Gastroesophageal sphincter (tissue), 4 donors: ENCODE measurements around the gene SH3BP2. TPM values are rescaled to one million over a fixed set of nuclear protein-coding genes. Genes with fewer than 3 reads are reported as not detected.

Source experiments
- ATAC-seq: fragments of 150-250 bp; one replicate; pipeline ENCODE4 v1.9.1; 2016; ENCODE audit warnings: mild to moderate bottlenecking, moderate library complexity
- H3K27ac ChIP-seq, 4 donors: fragments of 200-600 bp; sonication (generic) in 3 of 4; 1 replicate in 3 of 4; 2 replicates in 1 of 4; pipeline ENCODE4 v1.5.1; 2016 to 2019
- H3K27me3 ChIP-seq: fragments of 200-600 bp; sonication (generic); one replicate; pipeline ENCODE4 v1.5.1; 2019
- H3K36me3 ChIP-seq, 2 donors: fragments of 200-600 bp; sonication (generic); one replicate each; pipeline ENCODE4 v1.5.1; 2019; ENCODE audit warnings: control low read depth in 1 of 2
- H3K4me1 ChIP-seq, 3 donors: fragments of 200-600 bp; sonication (generic); 1 replicate in 2 of 3; 2 replicates in 1 of 3; pipeline ENCODE4 v1.5.1; 2016 to 2019; ENCODE audit warnings: control low read depth in 2 of 3
- H3K4me3 ChIP-seq, 2 donors: fragments of 200-600 bp; sonication (generic); one replicate each; pipeline ENCODE4 v1.5.1; 2019; ENCODE audit warnings: mild to moderate bottlenecking in 1 of 2, moderate library complexity in 1 of 2
- H3K9me3 ChIP-seq, 3 donors: fragments of 200-600 bp; sonication (generic); one replicate each; pipeline ENCODE4 v1.5.1; 2017 to 2019; ENCODE audit warnings: control low read depth in 2 of 3
- EP300 ChIP-seq: sonication (generic); formaldehyde crosslinking; IDR thresholded peaks from one replicate; pipeline ENCODE4 v1.6.1; 2017; ENCODE audit warnings: antibody characterized with exemption, mild to moderate bottlenecking
- POLR2A ChIP-seq, 2 donors: fragments of 450-650 bp; IDR thresholded peaks; one replicate each; pipeline ENCODE4 v1.6.1; 2017; ENCODE audit warnings: antibody characterized with exemption in 2 of 2, mild to moderate bottlenecking in 2 of 2, moderate library complexity in 1 of 2
- POLR2AphosphoS5 ChIP-seq: sonication (generic); formaldehyde crosslinking; IDR thresholded peaks from one replicate; pipeline ENCODE4 v1.6.1; 2017; ENCODE audit warnings: antibody characterized with exemption
- WGBS, 2 donors: methylation state at CpG; one replicate each; pipeline ENCODE4 v1.1.5; 2018; ENCODE audit warnings: low coverage in 1 of 2; 5-methylcytosine and 5-hydroxymethylcytosine counted together
- total RNA-seq, 4 donors: library from RNA; depleted of rRNA; stranded (reverse); fragments of >200 nt; gene quantifications; one replicate each; pipeline ENCODE4 v1.1.0, GENCODE V29; 2016
- TF ChIP-seq, protein P1 (sequence below), 4 experiments: fragments of 200-600 bp in 2 of 4; fragments of 450-650 bp in 2 of 4; sonication (generic) in 1 of 4; IDR thresholded peaks; one replicate each; pipeline ENCODE4 v1.5.1; 2017 to 2019; ENCODE audit warnings: antibody characterized with exemption in 4 of 4, mild to moderate bottlenecking in 2 of 4, moderate library complexity in 2 of 4

The SH3BP2 gene
- total RNA-seq, 4 donors from 2014 or later, result 26.8 to 36.4 (median 29.3) TPM

- ATAC-seq, result no peak
- Histone ChIP-seq H3K27me3 (no peaks in the 10 kb centered on the region), H3K4me1 (peaks cover 0 to 4% (median 0%) of the 10 kb centered on the region in 3 donors), H3K4me3 (no peak overlapping the region), H3K36me3 (peaks cover 0 to 81% of the 10 kb centered on the region in 2 donors), H3K9me3 (no peaks in the 10 kb centered on the region), H3K27ac (no peak overlapping the region)
- TF ChIP-seq EP300, result no peak
- no peak for TF ChIP-seq POLR2A (IDR thresholded peaks at IDR 0.05)
- TF ChIP-seq, protein P1, sequence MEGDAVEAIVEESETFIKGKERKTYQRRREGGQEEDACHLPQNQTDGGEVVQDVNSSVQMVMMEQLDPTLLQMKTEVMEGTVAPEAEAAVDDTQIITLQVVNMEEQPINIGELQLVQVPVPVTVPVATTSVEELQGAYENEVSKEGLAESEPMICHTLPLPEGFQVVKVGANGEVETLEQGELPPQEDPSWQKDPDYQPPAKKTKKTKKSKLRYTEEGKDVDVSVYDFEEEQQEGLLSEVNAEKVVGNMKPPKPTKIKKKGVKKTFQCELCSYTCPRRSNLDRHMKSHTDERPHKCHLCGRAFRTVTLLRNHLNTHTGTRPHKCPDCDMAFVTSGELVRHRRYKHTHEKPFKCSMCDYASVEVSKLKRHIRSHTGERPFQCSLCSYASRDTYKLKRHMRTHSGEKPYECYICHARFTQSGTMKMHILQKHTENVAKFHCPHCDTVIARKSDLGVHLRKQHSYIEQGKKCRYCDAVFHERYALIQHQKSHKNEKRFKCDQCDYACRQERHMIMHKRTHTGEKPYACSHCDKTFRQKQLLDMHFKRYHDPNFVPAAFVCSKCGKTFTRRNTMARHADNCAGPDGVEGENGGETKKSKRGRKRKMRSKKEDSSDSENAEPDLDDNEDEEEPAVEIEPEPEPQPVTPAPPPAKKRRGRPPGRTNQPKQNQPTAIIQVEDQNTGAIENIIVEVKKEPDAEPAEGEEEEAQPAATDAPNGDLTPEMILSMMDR (IDR thresholded peaks at IDR 0.05), result no peak
- TF ChIP-seq POLR2AphosphoS5, result no peak
- 100% methylated on average over 1 of the region's 14 CpGs; no CpG with 5 or more reads in 1 of the 2 donors for WGBS, 2 donors
These were observed 30.9 kb downstream of the SH3BP2 start for GRCh38 chr4:2823671-2824328.

DNA sequence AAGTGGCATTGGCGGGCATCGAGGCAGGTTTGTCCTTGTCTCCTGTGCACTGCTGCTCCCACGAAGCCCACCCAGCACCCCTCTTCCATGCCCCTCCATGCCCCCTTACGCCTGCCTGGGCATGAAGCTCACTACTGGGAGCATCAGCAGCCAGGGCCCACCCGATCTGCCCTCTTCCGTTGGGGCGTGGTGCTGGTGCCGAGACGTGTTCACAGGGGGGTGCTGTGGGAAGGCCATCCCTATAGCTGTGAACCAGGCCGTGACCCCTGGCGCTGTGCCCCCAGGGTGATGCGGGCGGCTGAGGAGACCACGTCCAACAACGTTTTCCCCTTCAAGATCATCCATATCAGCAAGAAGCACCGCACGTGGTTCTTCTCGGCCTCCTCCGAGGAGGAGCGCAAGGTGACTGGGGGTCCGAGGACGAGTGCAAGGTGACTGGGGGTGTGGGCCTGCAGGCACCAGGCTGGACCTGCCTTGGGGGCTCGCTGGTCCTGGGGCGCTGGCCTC is 31.5 kb downstream of the SH3BP2 start:
- Histone ChIP-seq H3K27me3 (no peaks in the 10 kb centered on the region), H3K9me3 (no peaks in the 10 kb centered on the region), H3K27ac (no peak overlapping the region), H3K4me1 (no peaks in the 10 kb centered on the region), H3K36me3 (peaks cover 0 to 86% of the 10 kb centered on the region in 2 donors), H3K4me3 (no peak overlapping the region)
- TF ChIP-seq EP300 (no peak), POLR2A (IDR thresholded peaks at IDR 0.05) (no peak), POLR2AphosphoS5 (no peak)
- TF ChIP-seq, protein P1 (IDR thresholded peaks at IDR 0.05), result no peak
- ATAC-seq, result no peak
- WGBS, 2 donors, result no CpG with 5 or more reads among the region's 24 CpGs

GRCh38 chr4:2824836-2825381 is 32.0 kb downstream of the SH3BP2 start:
- no CpG with 5 or more reads among the region's 17 CpGs for WGBS, 2 donors
- no peaks in the 10 kb centered on the region for H3K27me3 ChIP-seq
- H3K27ac ChIP-seq, result no peak overlapping the region
- no peaks in the 10 kb centered on the region for H3K9me3 ChIP-seq
- TF ChIP-seq, protein P1 (IDR thresholded peaks at IDR 0.05), result no peak
- TF ChIP-seq EP300 (no peak), POLR2A (IDR thresholded peaks at IDR 0.05) (no peak), POLR2AphosphoS5 (no peak)
- peaks cover 0 to 92% of the 10 kb centered on the region in 2 donors for H3K36me3 ChIP-seq
- H3K4me3 ChIP-seq, result no peak overlapping the region
- ATAC-seq, result no peak
- H3K4me1 ChIP-seq, result no peaks in the 10 kb centered on the region

GRCh38 chr4:2825740-2826139 is 32.9 kb downstream of the SH3BP2 start:
- Histone ChIP-seq H3K36me3 (peaks cover 0 to 96% of the 10 kb centered on the region in 2 donors), H3K4me1 (no peaks in the 10 kb centered on the region), H3K9me3 (no peaks in the 10 kb centered on the region), H3K4me3 (no peak overlapping the region), H3K27ac (no peak overlapping the region), H3K27me3 (no peaks in the 10 kb centered on the region)
- TF ChIP-seq POLR2A (IDR thresholded peaks at IDR 0.05) (no peak), POLR2AphosphoS5 (no peak), EP300 (no peak)
- TF ChIP-seq, protein P1 (IDR thresholded peaks at IDR 0.05), result no peak
- no CpG with 5 or more reads among the region's 13 CpGs for WGBS, 2 donors
- no peak for ATAC-seq
